GM11168 (cell line): ENCODE results near the gene IDH2.

Source experiments
- in situ Hi-C: fragments of 300-500 bp; cut with MboI; formaldehyde crosslinking; loops from one replicate; pipeline ENCODE4 v1.12.0; 2022; ENCODE audit warnings: low sequenced_read_pairs; ENCODE audit not compliant: unreplicated experiment

Gene IDH2

GRCh38 chr15:90067953-90068606 is 34.2 kb downstream of the IDH2 start:
- in situ Hi-C loops = no loop called here

DNA sequence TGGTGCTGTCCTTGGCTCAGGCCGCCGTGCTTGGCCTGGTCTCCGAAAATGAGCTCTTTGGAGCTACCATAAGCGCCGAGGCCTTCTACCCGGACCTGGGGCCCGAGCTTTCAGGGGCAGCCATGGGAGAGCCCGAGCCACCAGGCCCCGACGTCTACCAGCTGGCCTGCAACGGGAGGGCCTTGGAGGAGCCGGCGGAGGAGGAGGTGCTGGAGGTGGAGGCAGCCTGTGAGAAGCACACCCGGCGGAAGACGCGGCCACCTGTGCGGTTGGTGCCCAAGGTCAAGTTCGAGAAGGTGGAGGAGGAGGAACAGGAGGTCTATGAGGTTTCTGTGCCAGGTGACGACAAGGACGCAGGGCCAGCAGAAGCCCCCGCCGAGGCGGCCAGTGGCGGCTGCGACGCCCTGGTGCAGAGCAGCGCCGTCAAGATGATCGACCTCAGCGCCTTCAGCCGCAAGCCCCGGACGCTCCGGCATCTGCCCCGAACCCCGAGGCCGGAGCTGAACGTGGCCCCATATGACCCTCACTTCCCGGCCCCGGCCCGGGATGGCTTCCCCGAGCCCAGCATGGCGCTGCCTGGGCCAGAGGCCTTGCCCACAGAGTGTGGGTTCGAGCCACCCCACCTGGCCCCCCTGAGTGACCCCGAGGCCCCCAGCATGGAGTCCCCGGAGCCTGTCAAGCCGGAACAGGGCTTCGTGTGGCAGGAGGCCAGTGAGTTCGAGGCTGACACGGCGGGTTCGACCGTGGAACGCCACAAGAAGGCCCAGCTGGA is 34.9 kb downstream of the IDH2 start:
- in situ Hi-C loops = no loop called here

GRCh38 chr15:90065682-90066049 is 36.6 kb downstream of the IDH2 start:
- in situ Hi-C loops = no loop called here

DNA sequence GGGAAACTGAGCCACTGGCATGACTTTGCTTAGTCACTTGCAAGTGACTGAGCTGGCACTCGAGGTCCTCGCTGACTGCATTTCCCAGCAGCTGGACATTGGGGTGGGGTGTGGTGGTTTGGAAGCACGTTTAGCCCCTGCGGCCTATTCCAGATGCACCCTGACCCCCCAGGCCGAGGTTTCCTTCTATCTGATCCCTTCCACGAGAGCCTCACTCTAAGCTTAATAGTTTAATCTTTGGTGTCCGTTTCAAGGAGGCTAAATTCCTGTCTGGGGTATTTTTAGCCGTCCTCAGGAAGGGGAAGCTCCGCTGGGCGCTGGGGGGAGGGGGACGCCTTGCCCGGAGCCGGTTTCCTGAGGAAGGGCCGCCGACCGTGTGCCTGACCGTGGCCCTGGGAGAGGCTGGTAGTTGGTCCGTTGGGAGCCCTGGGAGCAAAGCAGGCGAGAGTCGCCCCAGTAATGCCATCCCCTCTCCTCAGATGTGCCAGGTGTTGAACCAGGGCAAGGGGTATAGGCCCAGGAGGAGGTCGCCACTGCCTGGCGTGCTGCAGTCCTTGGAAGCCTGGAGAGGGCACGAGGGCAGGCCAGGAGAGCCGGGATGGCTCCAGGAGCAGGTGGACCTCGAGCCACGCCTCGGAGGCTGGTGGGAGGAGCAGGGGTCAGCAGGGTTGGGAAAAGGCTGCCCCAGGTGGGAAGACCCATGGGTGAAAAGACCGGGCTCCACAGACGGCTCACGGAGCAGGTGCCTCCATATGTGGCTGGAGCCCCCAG is 37.2 kb downstream of the IDH2 start:
- in situ Hi-C loops = no loop called here

- in situ Hi-C loops = no loop called here
Measured at GRCh38 chr15:90063770-90064247, 38.5 kb downstream of the IDH2 start.

- in situ Hi-C loops = no loop called here
Measured at GRCh38 chr15:90062973-90063769, 39.1 kb downstream of the IDH2 start.

DNA sequence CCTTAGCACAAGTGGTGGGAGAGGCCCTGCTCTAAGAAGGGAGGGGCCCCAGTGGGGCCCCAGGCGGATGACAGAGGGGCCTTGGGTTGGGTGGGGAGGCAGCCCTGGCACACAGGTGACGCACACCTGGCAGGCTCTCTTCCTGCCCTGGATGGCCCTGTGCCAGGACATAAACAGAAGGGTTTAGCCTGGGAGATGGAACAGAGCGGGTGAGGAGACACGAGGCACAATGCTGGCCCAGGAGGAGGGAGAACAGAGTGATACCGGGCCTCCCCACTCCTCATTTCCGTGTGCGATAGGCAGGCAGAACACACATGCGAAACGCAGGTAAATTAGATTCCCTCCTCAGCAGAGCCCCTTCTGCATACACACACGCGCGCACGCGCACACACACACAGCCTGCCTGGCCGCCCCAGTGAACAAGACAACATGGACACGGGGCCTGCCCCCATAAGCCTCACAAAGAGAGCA is 39.8 kb downstream of the IDH2 start:
- in situ Hi-C loops = no loop called here

- in situ Hi-C loops = no loop called here
Measured at GRCh38 chr15:90062023-90062442, 40.2 kb downstream of the IDH2 start.

- in situ Hi-C loops = no loop called here
Measured at GRCh38 chr15:90060797-90061196, 41.5 kb downstream of the IDH2 start.

GRCh38 chr15:90059208-90059985 is 42.9 kb downstream of the IDH2 start:
- in situ Hi-C loops = no loop called here

GRCh38 chr15:90058775-90059174 is 43.5 kb downstream of the IDH2 start:
- in situ Hi-C loops = no loop called here

DNA sequence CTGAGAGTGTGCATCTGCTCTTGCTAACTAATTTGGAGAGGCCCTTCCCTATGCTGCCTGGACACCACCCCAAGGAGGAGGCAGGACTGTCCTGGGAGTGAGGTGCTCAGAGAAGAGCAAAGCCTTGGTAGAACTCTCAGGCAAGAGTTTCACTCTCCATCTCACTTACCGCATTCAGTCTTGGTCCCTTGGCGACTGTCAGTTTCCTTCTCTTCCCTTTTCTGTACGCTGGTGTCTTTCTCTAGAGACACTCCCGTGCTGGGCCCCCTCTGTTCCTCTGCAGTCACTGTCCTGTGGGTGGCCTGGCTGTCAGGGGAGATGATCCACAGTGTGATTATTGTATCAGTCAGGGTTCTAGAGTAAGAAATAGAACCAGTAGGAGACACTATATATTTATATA is 44.0 kb downstream of the IDH2 start:
- in situ Hi-C loops = no loop called here

DNA sequence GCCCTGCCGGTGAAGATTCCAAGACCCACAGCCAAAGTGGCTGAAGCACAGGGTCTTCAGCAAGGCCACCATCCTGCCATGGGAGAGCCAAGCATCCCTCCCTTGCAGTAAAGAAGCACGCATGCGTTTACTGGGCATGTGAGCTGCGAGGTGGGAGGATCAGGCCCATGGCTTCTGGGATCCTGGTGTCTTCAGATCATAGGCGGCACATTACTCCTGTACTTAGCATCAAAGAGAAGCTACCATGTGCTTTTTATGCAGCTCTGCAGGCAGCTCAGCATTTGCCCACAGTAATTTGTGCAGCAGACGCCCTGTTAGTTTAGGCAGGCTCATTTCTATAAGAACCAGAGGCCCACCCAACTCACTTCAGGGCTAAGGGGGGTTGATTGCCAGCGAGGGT is 45.7 kb downstream of the IDH2 start:
- in situ Hi-C loops = no loop called here

- in situ Hi-C loops = no loop called here
Measured at GRCh38 chr15:90055182-90055581, 47.1 kb downstream of the IDH2 start.

DNA sequence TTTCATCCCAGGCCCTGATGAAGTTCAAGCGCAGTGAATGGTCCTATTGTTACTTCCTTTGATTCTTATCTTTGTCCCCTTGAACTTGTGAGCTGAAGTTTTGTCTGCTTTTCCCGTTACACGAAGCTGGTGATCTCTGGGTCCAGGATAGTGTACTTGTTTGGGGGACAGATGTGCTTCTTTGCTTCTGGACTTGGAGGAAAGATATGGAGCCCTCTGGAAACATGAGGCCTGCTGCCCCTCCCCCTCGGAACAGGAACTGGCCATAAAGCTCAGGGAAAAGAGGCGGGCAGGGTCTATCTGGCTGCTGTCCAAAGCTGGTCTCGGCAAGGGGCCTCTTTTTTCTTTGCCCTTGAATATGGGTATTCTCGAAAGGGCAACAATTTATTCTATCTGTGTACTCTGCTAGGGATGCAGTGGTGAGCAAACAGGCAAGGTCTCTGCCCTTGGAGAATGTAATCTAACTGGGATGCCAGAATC is 47.6 kb downstream of the IDH2 start:
- in situ Hi-C loops = no loop called here

- in situ Hi-C loops = no loop called here
Measured at GRCh38 chr15:90053685-90054466, 48.4 kb downstream of the IDH2 start.

GRCh38 chr15:90051874-90052273 is 50.4 kb downstream of the IDH2 start:
- in situ Hi-C loops = no loop called here
